ENCODE measurements around the gene LCN10. TPM values are rescaled to one million over a fixed set of nuclear protein-coding genes. Genes with fewer than 3 reads are reported as not detected.

The LCN10 gene
- total RNA-seq, 1 experiment from 2014 or later = not detected

GRCh38 chr9:136718345-136719194 is 24.2 kb downstream of the LCN10 start:
- no peak overlapping the region for H3K4me2 ChIP-seq (ENCODE audit: low read length)
- BruUV-seq (replicated peaks) = no TSS peak
- no peaks in the 10 kb centered on the region for H3K9me3 ChIP-seq (ENCODE audit: low read length)

GRCh38 chr9:136717399-136717798 is 25.3 kb downstream of the LCN10 start:
- no peaks in the 10 kb centered on the region for H3K79me2 ChIP-seq (ENCODE audit: low read length)
- no peaks in the 10 kb centered on the region for H3K9me3 ChIP-seq (ENCODE audit: low read length)
- no TSS peak for BruUV-seq (replicated peaks)
- no peak overlapping the region for H3K4me2 ChIP-seq (ENCODE audit: low read length)
- CTCF ChIA-PET = no interaction called here
- H3K4me3 ChIP-seq (ENCODE audit: low read length) = no peak overlapping the region
- POLR2A ChIA-PET (ENCODE audit: unreplicated experiment) = interaction anchor here (0.6 kb wide), 1 partner anchor 22 kb away, joined by 3 read pairs; no protein-coding TSS in a partner anchor
- no peaks in the 10 kb centered on the region for H3F3A ChIP-seq (ENCODE audit: low read length, unreplicated experiment)
- no peaks in the 10 kb centered on the region; the same call in 1 of the 2 replicates for H3K36me3 ChIP-seq (ENCODE audit: low read depth, low read length)
- ATAC-seq = no peak
- no peak for DNase-seq
- intact Hi-C loops (cut with micrococcal nuclease) = no loop called here
- H2AFZ ChIP-seq (ENCODE audit: low read length) = no peak overlapping the region
- TF ChIP-seq, protein P1, sequence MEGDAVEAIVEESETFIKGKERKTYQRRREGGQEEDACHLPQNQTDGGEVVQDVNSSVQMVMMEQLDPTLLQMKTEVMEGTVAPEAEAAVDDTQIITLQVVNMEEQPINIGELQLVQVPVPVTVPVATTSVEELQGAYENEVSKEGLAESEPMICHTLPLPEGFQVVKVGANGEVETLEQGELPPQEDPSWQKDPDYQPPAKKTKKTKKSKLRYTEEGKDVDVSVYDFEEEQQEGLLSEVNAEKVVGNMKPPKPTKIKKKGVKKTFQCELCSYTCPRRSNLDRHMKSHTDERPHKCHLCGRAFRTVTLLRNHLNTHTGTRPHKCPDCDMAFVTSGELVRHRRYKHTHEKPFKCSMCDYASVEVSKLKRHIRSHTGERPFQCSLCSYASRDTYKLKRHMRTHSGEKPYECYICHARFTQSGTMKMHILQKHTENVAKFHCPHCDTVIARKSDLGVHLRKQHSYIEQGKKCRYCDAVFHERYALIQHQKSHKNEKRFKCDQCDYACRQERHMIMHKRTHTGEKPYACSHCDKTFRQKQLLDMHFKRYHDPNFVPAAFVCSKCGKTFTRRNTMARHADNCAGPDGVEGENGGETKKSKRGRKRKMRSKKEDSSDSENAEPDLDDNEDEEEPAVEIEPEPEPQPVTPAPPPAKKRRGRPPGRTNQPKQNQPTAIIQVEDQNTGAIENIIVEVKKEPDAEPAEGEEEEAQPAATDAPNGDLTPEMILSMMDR (conservative IDR thresholded peaks at IDR 0.05; ENCODE audit: low read depth, low read length) = no peak
- TF ChIP-seq EZH2phosphoT487 (IDR thresholded peaks at IDR 0.05; ENCODE audit: borderline replicate concordance, low read length) = no peak
- no peak for TF ChIP-seq EZH2 (IDR thresholded peaks at IDR 0.05; ENCODE audit: low read length, unreplicated experiment)
- no peaks in the 10 kb centered on the region for H3K27me3 ChIP-seq (ENCODE audit: low read length)
- peaks cover 5% of the 10 kb centered on the region; the same call in 1 of the 2 replicates for H4K20me1 ChIP-seq (ENCODE audit: low read length)
- H3K27ac ChIP-seq (ENCODE audit: low read length) = no peak overlapping the region
- no peaks in the 10 kb centered on the region for H3K9me2 ChIP-seq (replicated peaks; ENCODE audit: low read length)
- no peak overlapping the region for H3K9ac ChIP-seq (ENCODE audit: low read length)
- no peaks in the 10 kb centered on the region; the same call in 1 of the 2 replicates for H3K4me1 ChIP-seq (ENCODE audit: insufficient read depth, low read length)

More at GRCh38 chr9:136718345-136719194, 24.2 kb downstream of the LCN10 start:
- DNase-seq = no peak
- Histone ChIP-seq H3K9ac (ENCODE audit: low read length) (no peak overlapping the region), H4K20me1 (ENCODE audit: low read length) (peaks cover 13% of the 10 kb centered on the region; the same call in 1 of the 2 replicates), H3K36me3 (ENCODE audit: low read depth, low read length) (peaks cover 1% of the 10 kb centered on the region; the same call in 1 of the 2 replicates), H3K79me2 (ENCODE audit: low read length) (no peaks in the 10 kb centered on the region), H3K4me1 (ENCODE audit: insufficient read depth, low read length) (no peaks in the 10 kb centered on the region; the same call in 1 of the 2 replicates), H2AFZ (ENCODE audit: low read length) (no peak overlapping the region), H3K9me2 (replicated peaks; ENCODE audit: low read length) (no peaks in the 10 kb centered on the region), H3F3A (ENCODE audit: low read length, unreplicated experiment) (peaks cover 2% of the 10 kb centered on the region), H3K27me3 (ENCODE audit: low read length) (no peaks in the 10 kb centered on the region), H3K4me3 (ENCODE audit: low read length) (no peak overlapping the region), H3K27ac (ENCODE audit: low read length) (no peak overlapping the region)
- ATAC-seq = no peak
- intact Hi-C loops (cut with micrococcal nuclease) = no loop called here
- TF ChIP-seq, protein P1 (conservative IDR thresholded peaks at IDR 0.05; ENCODE audit: low read depth, low read length) = no peak
- TF ChIP-seq EZH2 (IDR thresholded peaks at IDR 0.05; ENCODE audit: low read length, unreplicated experiment) (no peak), EZH2phosphoT487 (IDR thresholded peaks at IDR 0.05; ENCODE audit: borderline replicate concordance, low read length) (no peak)
- CTCF ChIA-PET = no interaction called here
- POLR2A ChIA-PET (ENCODE audit: unreplicated experiment) = interaction anchor here (0.6 kb wide), 2 partner anchors 9 to 504 kb away, joined by 3 read pairs; no protein-coding TSS in a partner anchor

GRCh38 chr9:136714893-136715274 is 27.9 kb downstream of the LCN10 start:
- POLR2A ChIA-PET (ENCODE audit: unreplicated experiment) = no interaction called here
- intact Hi-C loops (cut with micrococcal nuclease) = no loop called here
- no peaks in the 10 kb centered on the region for H3K27me3 ChIP-seq (ENCODE audit: low read length)
- no peaks in the 10 kb centered on the region for H3K9me2 ChIP-seq (replicated peaks; ENCODE audit: low read length)
- no TSS peak for BruUV-seq (replicated peaks)
- H3F3A ChIP-seq (ENCODE audit: low read length, unreplicated experiment) = no peaks in the 10 kb centered on the region
- H3K9ac ChIP-seq (ENCODE audit: low read length) = no peak overlapping the region
- H4K20me1 ChIP-seq (ENCODE audit: low read length) = no peaks in the 10 kb centered on the region
- no peak overlapping the region for H2AFZ ChIP-seq (ENCODE audit: low read length)
- no peak for ATAC-seq
- H3K27ac ChIP-seq (ENCODE audit: low read length) = no peak overlapping the region
- no peaks in the 10 kb centered on the region for H3K36me3 ChIP-seq (ENCODE audit: low read depth, low read length)
- H3K9me3 ChIP-seq (ENCODE audit: low read length) = no peaks in the 10 kb centered on the region
- H3K79me2 ChIP-seq (ENCODE audit: low read length) = no peaks in the 10 kb centered on the region
- no peak overlapping the region for H3K4me3 ChIP-seq (ENCODE audit: low read length)
- no peak overlapping the region for H3K4me2 ChIP-seq (ENCODE audit: low read length)
- CTCF ChIA-PET = no interaction called here
- H3K4me1 ChIP-seq (ENCODE audit: insufficient read depth, low read length) = no peaks in the 10 kb centered on the region; the same call in 1 of the 2 replicates
- TF ChIP-seq, protein P1 (conservative IDR thresholded peaks at IDR 0.05; ENCODE audit: low read depth, low read length) = no peak
- TF ChIP-seq EZH2phosphoT487 (IDR thresholded peaks at IDR 0.05; ENCODE audit: borderline replicate concordance, low read length) = no peak
- TF ChIP-seq EZH2 (IDR thresholded peaks at IDR 0.05; ENCODE audit: low read length, unreplicated experiment) = no peak
- DNase-seq = no peak

All from PC-3 (cell line).